Esophagus muscularis mucosa (tissue), 4 donors: ENCODE measurements around the gene DAB1. TPM values are rescaled to one million over a fixed set of nuclear protein-coding genes. Genes with fewer than 3 reads are reported as not detected.
"Not testable (repeated sequence)": the region's sequence is repeated elsewhere in the genome, so short reads cannot be mapped to it uniquely, and the experiment has no call there.

Source experiments
- DNase-seq: peaks from one replicate; pipeline ENCODE4 v3.0.0-alpha.2; 2017; ENCODE audit errors: extremely low spot score
- H3K27ac ChIP-seq, 4 donors: fragments of 200-600 bp; sonication (generic); replicated peaks in 1 of 4; 1 replicate in 3 of 4; 2 replicates in 1 of 4; pipeline ENCODE4 v1.5.1; 2016 to 2019; ENCODE audit warnings: mild to moderate bottlenecking in 1 of 4
- H3K27me3 ChIP-seq, 4 donors: fragments of 200-600 bp; sonication (generic); one replicate each; pipeline versions ENCODE4 v1.5.1 to v1.6.0; 2016 to 2019
- H3K36me3 ChIP-seq, 4 donors: fragments of 200-600 bp; sonication (generic); one replicate each; pipeline ENCODE4 v1.5.1; 2016 to 2019
- H3K4me1 ChIP-seq, 4 donors: fragments of 200-600 bp; sonication (generic); one replicate each; pipeline ENCODE4 v1.5.1; 2016 to 2019
- H3K4me3 ChIP-seq, 4 donors: fragments of 200-600 bp; sonication (generic); 1 replicate in 2 of 4; 2 replicates in 2 of 4; pipeline ENCODE4 v1.5.1; 2016 to 2019; ENCODE audit warnings: mild to moderate bottlenecking in 4 of 4, moderate library complexity in 1 of 4
- H3K9me3 ChIP-seq, 4 donors: fragments of 200-600 bp; sonication (generic); 1 replicate in 3 of 4; 2 replicates in 1 of 4; pipeline ENCODE4 v1.5.1; 2016 to 2019
- CTCF ChIP-seq, 3 experiments: fragments of 200-600 bp in 2 of 3; fragments of 450-650 bp in 1 of 3; sonication (generic) in 2 of 3; IDR thresholded peaks; one replicate each; pipeline ENCODE4 v1.5.1; 2017 to 2019; ENCODE audit warnings: antibody characterized with exemption in 3 of 3, mild to moderate bottlenecking in 2 of 3, moderate library complexity in 1 of 3
- EP300 ChIP-seq: sonication (generic); formaldehyde crosslinking; IDR thresholded peaks from one replicate; pipeline ENCODE4 v1.6.1; 2017; ENCODE audit warnings: antibody characterized with exemption
- POLR2A ChIP-seq: fragments of 450-650 bp; IDR thresholded peaks from one replicate; pipeline ENCODE4 v1.6.1; 2017; ENCODE audit warnings: antibody characterized with exemption, moderate library complexity, mild to moderate bottlenecking, low read depth
- POLR2AphosphoS5 ChIP-seq, 2 donors: sonication (generic); formaldehyde crosslinking; IDR thresholded peaks; one replicate each; pipeline ENCODE4 v1.6.1; 2017; ENCODE audit warnings: antibody characterized with exemption in 2 of 2
- WGBS: methylation state at CpG from one replicate; pipeline ENCODE4 v1.1.5; 2018; 5-methylcytosine and 5-hydroxymethylcytosine counted together
- intact Hi-C: fragments of 100-400 bp; cut with DNase I; formaldehyde crosslinking; loops from one replicate; pipeline ENCODE4 v1.15.1; 2023
- total RNA-seq, 4 donors: library from RNA; depleted of rRNA; stranded (reverse); fragments of >200 nt; gene quantifications; one replicate each; pipeline versions ENCODE4 v1.1.0 to v1.2.1, GENCODE V29; 2016

DAB1 gene
- total RNA-seq, 4 donors from 2014 or later = 0.26 to 1.3 (median 0.37) TPM

- no peak for DNase-seq
- intact Hi-C loops = no loop called here
- H3K27me3 ChIP-seq = no peaks in the 10 kb centered on the region
- WGBS = 79% methylated on average over 8 of the region's 8 CpGs
- no peak overlapping the region for H3K27ac ChIP-seq
- no peaks in the 10 kb centered on the region for H3K4me1 ChIP-seq
- no peaks in the 10 kb centered on the region for H3K9me3 ChIP-seq
- no peak overlapping the region for H3K4me3 ChIP-seq
- TF ChIP-seq EP300 (no peak), POLR2A (no peak), POLR2AphosphoS5 (IDR thresholded peaks at IDR 0.05) (no peak), CTCF (IDR thresholded peaks at IDR 0.05) (no peak)
- H3K36me3 ChIP-seq = no peaks in the 10 kb centered on the region
Observed at GRCh38 chr1:57345916-57346315, 77.9 kb downstream of the DAB1 start.

- no peak for TF ChIP-seq POLR2AphosphoS5 (IDR thresholded peaks at IDR 0.05)
- no peak for TF ChIP-seq CTCF (IDR thresholded peaks at IDR 0.05)
- no peak for TF ChIP-seq EP300
- TF ChIP-seq POLR2A = no peak
- Histone ChIP-seq H3K27me3 (no peaks in the 10 kb centered on the region), H3K9me3 (no peaks in the 10 kb centered on the region), H3K4me3 (no peak overlapping the region), H3K4me1 (no peaks in the 10 kb centered on the region), H3K36me3 (no peaks in the 10 kb centered on the region), H3K27ac (no peak overlapping the region)
- no peak for DNase-seq
- intact Hi-C loops = no loop called here
- WGBS = 88% methylated on average over 7 of the region's 7 CpGs
Observed at GRCh38 chr1:57344265-57344664, 79.6 kb downstream of the DAB1 start.

- H3K36me3 ChIP-seq, DNase-seq, H3K27ac ChIP-seq, H3K4me3 ChIP-seq, H3K9me3 ChIP-seq, intact Hi-C loops, H3K27me3 ChIP-seq, H3K4me1 ChIP-seq: not testable (repeated sequence)
- WGBS = 93% methylated on average over 26 of the region's 34 CpGs
Observed at GRCh38 chr1:57343298-57343915, 80.5 kb downstream of the DAB1 start.

- Histone ChIP-seq H3K4me3 (no peak overlapping the region), H3K9me3 (no peaks in the 10 kb centered on the region), H3K27me3 (no peaks in the 10 kb centered on the region), H3K36me3 (no peaks in the 10 kb centered on the region), H3K27ac (no peak overlapping the region), H3K4me1 (no peaks in the 10 kb centered on the region)
- 94% methylated on average over 3 of the region's 3 CpGs for WGBS
- DNase-seq = no peak
- TF ChIP-seq CTCF (IDR thresholded peaks at IDR 0.05) (no peak), POLR2A (no peak), POLR2AphosphoS5 (IDR thresholded peaks at IDR 0.05) (no peak), EP300 (no peak)
- intact Hi-C loops = no loop called here
Observed at GRCh38 chr1:57341721-57342120, 82.1 kb downstream of the DAB1 start.

GRCh38 chr1:57340334-57341070, 83.4 kb downstream of the DAB1 start:
- 96% methylated on average over 6 of the region's 6 CpGs for WGBS
- Histone ChIP-seq H3K4me1 (no peaks in the 10 kb centered on the region), H3K4me3 (no peak overlapping the region), H3K27ac (no peak overlapping the region), H3K36me3 (no peaks in the 10 kb centered on the region), H3K9me3 (no peaks in the 10 kb centered on the region), H3K27me3 (no peaks in the 10 kb centered on the region)
- intact Hi-C loops = no loop called here
- TF ChIP-seq POLR2AphosphoS5 (IDR thresholded peaks at IDR 0.05) = no peak
- TF ChIP-seq CTCF (IDR thresholded peaks at IDR 0.05) = no peak
- TF ChIP-seq EP300 = no peak
- no peak for TF ChIP-seq POLR2A
- no peak for DNase-seq
